HepG2 (cell line): Measurements from ENCODE around the gene TMEM167A. TPM values are rescaled to one million over a fixed set of nuclear protein-coding genes. Genes with fewer than 3 reads are reported as not detected.
A peak's percentile ranks its signal among the peaks of the same experiment; 100 is the strongest.

Source experiments
- ATAC-seq: fragments of 200-7000 bp; cut with Tn5 transposase; 3 replicates; pipeline ENCODE4 v1.9.1; 2020; ENCODE audit warnings: mild to moderate bottlenecking, moderate library complexity
- Bru-seq: library from RNA; stranded (reverse); fragments of 400-500 nt; gene quantifications from one replicate; lab custom pipeline; 2021; lab: Mats Ljungman, UMichigan
- BruChase-seq, 2 experiments: library from RNA; stranded (reverse); fragments of 400-500 nt; gene quantifications; one replicate each; lab custom pipeline; 2021; lab: Mats Ljungman, UMichigan
- BruUV-seq: library from RNA; stranded (reverse); fragments of 400-500 nt; replicated peaks from 2 replicates; lab custom pipeline; 2021; lab: Mats Ljungman, UMichigan
- CTCF ChIA-PET: fragments of 300-600 bp; formaldehyde crosslinking; extraction: SDS; loops from one replicate; lab custom pipeline; 2021; ENCODE audit warnings: low total read pairs, inconsistent platforms, low intra/inter-chr PET ratio; lab: Yijun Ruan, JAX
- POLR2A ChIA-PET: fragments of 350-600 bp; sonication (Branson Sonifier 250); formaldehyde crosslinking; loops from one replicate; lab custom pipeline; 2020; ENCODE audit warnings: antibody characterized with exemption, inconsistent platforms; lab: Yijun Ruan, JAX
- DNase-seq: peaks from one replicate; pipeline ENCODE4 v3.0.0-alpha.2; 2015; ENCODE audit warnings: low spot score
- FAIRE-seq: peaks from 3 replicates; lab custom pipeline; 2011; peaks lifted over from hg19 to GRCh38; lab: Jason Lieb, UNC
- H2AFZ ChIP-seq: one replicate; pipeline ENCODE4 v1.6.1; 2011; ENCODE audit warnings: low read length, inconsistent platforms
- H3K27ac ChIP-seq: fragments of 300-600 bp; 3 replicates; pipeline ENCODE4 v1.8.0; 2011; ENCODE audit warnings: mixed run types, mild to moderate bottlenecking, mixed read lengths, low read length, inconsistent platforms; ENCODE audit not compliant: insufficient read depth; ENCODE audit errors: extremely low read length
- H3K27me3 ChIP-seq, 2 experiments: fragments of 200-600 bp in 1 of 2; 2 replicates in 1 of 2; 3 replicates in 1 of 2; pipeline versions ENCODE4 v1.6.0 to v1.8.0; 2011; ENCODE audit warnings: low read length in 2 of 2, mild to moderate bottlenecking in 2 of 2, moderate library complexity in 2 of 2, inconsistent platforms in 1 of 2; ENCODE audit not compliant: insufficient read depth in 2 of 2, control insufficient read depth in 1 of 2
- H3K36me3 ChIP-seq, 2 experiments: fragments of 200-600 bp in 1 of 2; replicated peaks in 1 of 2; 2 replicates in 1 of 2; 3 replicates in 1 of 2; pipeline versions ENCODE4 v1.5.1 to v1.8.0; 2011; ENCODE audit warnings: low read length in 2 of 2, inconsistent platforms in 1 of 2; ENCODE audit not compliant: insufficient read depth in 2 of 2, control insufficient read depth in 1 of 2
- H3K4me1 ChIP-seq: 2 replicates; pipeline ENCODE4 v1.5.1; 2012; ENCODE audit warnings: low read length, inconsistent platforms; ENCODE audit not compliant: insufficient read depth
- H3K4me2 ChIP-seq: 2 replicates; pipeline ENCODE4 v1.6.0; 2011; ENCODE audit warnings: low read depth, low read length, inconsistent platforms
- H3K4me3 ChIP-seq, 3 experiments: fragments of 200-600 bp in 1 of 3; sonication (generic), shearing (Covaris generic) in 1 of 3; replicated peaks in 1 of 3; 2 replicates each; pipeline ENCODE4 v1.5.1; 2011 to 2016; ENCODE audit warnings: low read length in 3 of 3, inconsistent platforms in 2 of 3, low read depth in 2 of 3, mild to moderate bottlenecking in 2 of 3, control low read depth in 1 of 3, mixed read lengths in 1 of 3; ENCODE audit not compliant: insufficient read depth in 1 of 3
- H3K79me2 ChIP-seq: one replicate; pipeline ENCODE4 v1.6.1; 2011; ENCODE audit warnings: low read length, inconsistent platforms; ENCODE audit not compliant: insufficient read depth
- H3K9ac ChIP-seq: 2 replicates; pipeline ENCODE4 v1.6.0; 2011; ENCODE audit warnings: mild to moderate bottlenecking, low read depth, low read length, inconsistent platforms; ENCODE audit not compliant: insufficient read depth
- H3K9me3 ChIP-seq: 2 replicates; pipeline ENCODE4 v1.5.1; 2012; ENCODE audit warnings: mild to moderate bottlenecking, low read length
- H4K20me1 ChIP-seq: 2 replicates; pipeline ENCODE4 v1.6.0; 2011; ENCODE audit warnings: inconsistent platforms, mild to moderate bottlenecking, low read length, moderate library complexity; ENCODE audit not compliant: insufficient read depth
- BRCA1 ChIP-seq: sonication (generic); formaldehyde crosslinking; IDR thresholded peaks from 2 replicates; pipeline ENCODE4 v1.4.0; 2020; ENCODE audit warnings: missing genetic modification reagents
- KAT7 ChIP-seq: IDR thresholded peaks from 2 replicates; pipeline ENCODE4 v1.6.1; 2018; ENCODE audit warnings: borderline replicate concordance, missing compliant biosample characterization
- MIER2 ChIP-seq: IDR thresholded peaks from 2 replicates; pipeline ENCODE4 v1.6.1; 2016; ENCODE audit warnings: missing biosample characterization, missing genetic modification reagents
- MTERF4 ChIP-seq: sonication (generic); formaldehyde crosslinking; IDR thresholded peaks from 2 replicates; pipeline ENCODE4 v1.8.0; 2023; ENCODE audit warnings: mild to moderate bottlenecking, missing genetic modification reagents
- ZNF362 ChIP-seq: sonication (generic); formaldehyde crosslinking; IDR thresholded peaks from 2 replicates; pipeline ENCODE4 v1.4.0; 2020; ENCODE audit warnings: missing genetic modification reagents, mild to moderate bottlenecking, borderline replicate concordance
- ZNF609 ChIP-seq: sonication (generic); formaldehyde crosslinking; IDR thresholded peaks from 2 replicates; pipeline ENCODE4 v1.4.0; 2020; ENCODE audit warnings: mild to moderate bottlenecking, missing genetic modification reagents, borderline replicate concordance
- ZNF615 ChIP-seq: sonication (generic); formaldehyde crosslinking; IDR thresholded peaks from 2 replicates; pipeline ENCODE4 v1.5.0; 2020; ENCODE audit warnings: mild to moderate bottlenecking, missing genetic modification reagents, borderline replicate concordance
- ZNF879 ChIP-seq: sonication (generic); formaldehyde crosslinking; IDR thresholded peaks from 2 replicates; pipeline ENCODE4 v1.8.1; 2023; ENCODE audit warnings: missing genetic modification reagents
- WGBS: methylation state at CpG from one replicate; pipeline ENCODE4 v1.1.6; 2017; ENCODE audit warnings: low lambda C conversion rate; 5-methylcytosine and 5-hydroxymethylcytosine counted together
- in situ Hi-C: cut with HindIII; loops from 2 replicates; pipeline ENCODE4 v1.10.0; 2017; ENCODE audit warnings: low pct_unique_long_range_greater_than_20kb; ENCODE audit not compliant: extremely low pct_ligation_motif_present
- intact Hi-C: fragments of 100-400 bp; cut with micrococcal nuclease; formaldehyde crosslinking; loops from one replicate; pipeline ENCODE4 v1.10.0; 2022; ENCODE audit not compliant: unreplicated experiment
- long read RNA-seq, 2 experiments: library from RNA in 1 of 2; library from polyadenylated mRNA in 1 of 2; stranded (forward) in 1 of 2; unstranded in 1 of 2; transcript quantifications; one replicate each; pipeline ENCODE4 v2.0.0, GENCODE V29; 2019 to 2022
- polyA minus RNA-seq, 3 experiments: library from RNA; depleted of rRNA, polyadenylated mRNA; stranded (reverse); fragments of >200 nt; gene quantifications; 2 replicates each; pipeline ENCODE4 v1.2.3, GENCODE V29; 2011; ENCODE audit warnings: low replicate concordance in 1 of 3
- polyA plus RNA-seq, 8 experiments: library from polyadenylated mRNA; depleted of rRNA in 3 of 8; stranded (reverse) in 7 of 8; unstranded in 1 of 8; fragments of >200 nt; fragmentation: Illumina TruSeq in 4 of 8; extraction: Trizol in 4 of 8; gene quantifications; 2 replicates each; pipeline versions ENCODE4 v1.2.1 to v1.2.3, GENCODE V29; 2011 to 2016; ENCODE audit warnings: low read depth in 4 of 8, missing spikeins in 1 of 8, mixed read lengths in 1 of 8; ENCODE audit not compliant: insufficient read depth in 1 of 8
- total RNA-seq, 5 experiments: library from RNA; depleted of rRNA; stranded (reverse); fragments of >200 nt; fragmentation: Illumina TruSeq; extraction: Trizol; gene quantifications; 2 replicates each; pipeline ENCODE4 v1.2.3, GENCODE V29; 2016; ENCODE audit warnings: low read depth in 1 of 5

Gene TMEM167A
- total RNA-seq (2016; rRNA removed; fragmentation: Illumina TruSeq; extraction: Trizol) (78.7 and 122 TPM in 2 replicates), polyA plus RNA-seq (2011; rRNA removed) (31.2 and 47.0 TPM in 2 replicates), polyA minus RNA-seq (2011; rRNA and poly(A)+ RNA removed; ENCODE audit: low replicate concordance) (10.9 and 15.7 TPM in 2 replicates), Bru-seq, nascent RNA (percentile 97 among the genes with signal in this experiment), BruChase-seq, experiment 1, labeled RNA remaining after a 6-hour chase (percentile 96 among the genes with signal in this experiment), BruChase-seq, experiment 2, labeled RNA remaining after a 2-hour chase (percentile 96 among the genes with signal in this experiment)
- total RNA-seq (2016; cell fraction: cytosol; rRNA removed; fragmentation: Illumina TruSeq; extraction: Trizol; ENCODE audit: low read depth), result 56.0 and 68.4 TPM in 2 replicates
- 83.6 and 113 TPM in 2 replicates for total RNA-seq (2016; cell fraction: insoluble cytoplasmic fraction; rRNA removed; fragmentation: Illumina TruSeq; extraction: Trizol)
- total RNA-seq (2016; cell fraction: membrane; rRNA removed; fragmentation: Illumina TruSeq; extraction: Trizol), result 101 and 103 TPM in 2 replicates
- total RNA-seq (2016; cell fraction: nucleus; rRNA removed; fragmentation: Illumina TruSeq; extraction: Trizol), result 48.5 and 52.0 TPM in 2 replicates
- polyA plus RNA-seq (2011; cell fraction: cytosol; rRNA removed), result 14.8 and 24.3 TPM in 2 replicates
- polyA plus RNA-seq (2011; cell fraction: nucleus; rRNA removed), result 10.8 and 14.5 TPM in 2 replicates
- polyA plus RNA-seq (2012), result 51.1 and 68.1 TPM in 2 replicates
- polyA plus RNA-seq (2016; cell fraction: cytosol; fragmentation: Illumina TruSeq; extraction: Trizol; ENCODE audit: low read depth), result 124 and 160 TPM in 2 replicates
- polyA plus RNA-seq (2016; cell fraction: insoluble cytoplasmic fraction; fragmentation: Illumina TruSeq; extraction: Trizol; ENCODE audit: low read depth), result 154 and 158 TPM in 2 replicates
- polyA plus RNA-seq (2016; cell fraction: membrane; fragmentation: Illumina TruSeq; extraction: Trizol; ENCODE audit: low read depth), result 139 and 166 TPM in 2 replicates
- 110 and 111 TPM in 2 replicates for polyA plus RNA-seq (2016; cell fraction: nucleus; fragmentation: Illumina TruSeq; extraction: Trizol; ENCODE audit: insufficient read depth, low read depth)
- polyA minus RNA-seq (2011; cell fraction: cytosol; rRNA and poly(A)+ RNA removed), result 18.0 and 21.0 TPM in 2 replicates
- 49.2 and 65.1 TPM in 2 replicates for polyA minus RNA-seq (2011; cell fraction: nucleus; rRNA and poly(A)+ RNA removed)
- long read RNA-seq, experiment 1, full-length matches to known transcripts, result 101 of 117 reads
- long read RNA-seq, experiment 1, partial matches to known transcripts, result 12 of 117 reads
- long read RNA-seq, experiment 1, other reads (novel, unspliced or antisense), result 4 of 117 reads
- long read RNA-seq, experiment 2, full-length matches to known transcripts, result 20 of 114 reads
- long read RNA-seq, experiment 2, partial matches to known transcripts, result 6 of 114 reads
- long read RNA-seq, experiment 2, other reads (novel, unspliced or antisense), result 88 of 114 reads

- POLR2A ChIA-PET, result interaction anchor here (0.7 to 1.3 kb wide), 5 partner anchors 17 to 711 kb away, joined by 3 to 5 read pairs (median 3); no protein-coding TSS in a partner anchor
- in situ Hi-C loops (loop anchor here (25.0 kb wide), 2 partner anchors 485 to 715 kb away; no protein-coding TSS in a partner anchor), intact Hi-C loops (loop anchor here (1.0 to 10.0 kb wide), 5 partner anchors 101 to 722 kb away; no protein-coding TSS in a partner anchor)
- peak within 1 kb of the TSS; percentile 91 for H3K9ac ChIP-seq
- ATAC-seq, result peak; percentile 99
- peak within 1 kb of the TSS; percentile 94 for H3K27ac ChIP-seq
- no peaks in the 10 kb centered on the region; the same call in 1 of the 2 replicates for H4K20me1 ChIP-seq
- peak within 1 kb of the TSS; percentile 96 for H2AFZ ChIP-seq
- CTCF ChIA-PET, result no interaction called here
- H3K36me3 ChIP-seq, result no peaks in the 10 kb centered on the region
- peaks cover 55% of the 10 kb centered on the region for H3K79me2 ChIP-seq
- FAIRE-seq, result peak; percentile 89
- H3K9me3 ChIP-seq, result no peaks in the 10 kb centered on the region
- H3K4me2 ChIP-seq, result peak within 1 kb of the TSS; percentile 76
- no peaks in the 10 kb centered on the region; a peak in 1 of 5 replicates for H3K27me3 ChIP-seq
- peak; percentile 99 for DNase-seq
- peaks cover 49% of the 10 kb centered on the region for H3K4me1 ChIP-seq
- under 1% methylated on average over 16 of the region's 44 CpGs for WGBS
- TSS peak; percentile 71 for BruUV-seq
- H3K4me3 ChIP-seq, result peak within 1 kb of the TSS; percentile 83 to 94 (median 90)
- TF ChIP-seq BRCA1, result no peak
- TF ChIP-seq MTERF4, result no peak
- 0 out of 2 replicates have a peak, but pooled peaks have one; percentile 45 for TF ChIP-seq KAT7 (CRISPR knock-in tag)
- no peak for TF ChIP-seq ZNF879 (CRISPR knock-in tag)
- no peak for TF ChIP-seq MIER2 (CRISPR knock-in tag)
- TF ChIP-seq ZNF615 (CRISPR knock-in tag), result no peak
- 0 out of 2 replicates have a peak, but pooled peaks have one; percentile 61 for TF ChIP-seq ZNF609 (CRISPR knock-in tag)
- TF ChIP-seq ZNF362 (CRISPR knock-in tag), result peak; percentile 81; the same call in 1 of the 2 replicates
These were observed at the start of gene TMEM167A, which contains the start of gene XRCC4 for GRCh38 chr5:83076742-83077661. Gene TMEM167A, minus strand, starts transcription at chr5:83077394. Its CDS starts 71 bp downstream, at chr5:83077323. Gene XRCC4, plus strand, starts transcription at chr5:83077547. Its CDS starts 27,373 bp downstream, at chr5:83104920.
